ENCODE data around the gene KCNAB1. TPM values are rescaled to one million over a fixed set of nuclear protein-coding genes. Genes with fewer than 3 reads are reported as not detected.
"Not testable (repeated sequence)": the region's sequence is repeated elsewhere in the genome, so short reads cannot be mapped to it uniquely, and the experiment has no call there.

KCNAB1 gene
- total RNA-seq, 1 donor from 2014 or later, result 15.3 TPM

DNA sequence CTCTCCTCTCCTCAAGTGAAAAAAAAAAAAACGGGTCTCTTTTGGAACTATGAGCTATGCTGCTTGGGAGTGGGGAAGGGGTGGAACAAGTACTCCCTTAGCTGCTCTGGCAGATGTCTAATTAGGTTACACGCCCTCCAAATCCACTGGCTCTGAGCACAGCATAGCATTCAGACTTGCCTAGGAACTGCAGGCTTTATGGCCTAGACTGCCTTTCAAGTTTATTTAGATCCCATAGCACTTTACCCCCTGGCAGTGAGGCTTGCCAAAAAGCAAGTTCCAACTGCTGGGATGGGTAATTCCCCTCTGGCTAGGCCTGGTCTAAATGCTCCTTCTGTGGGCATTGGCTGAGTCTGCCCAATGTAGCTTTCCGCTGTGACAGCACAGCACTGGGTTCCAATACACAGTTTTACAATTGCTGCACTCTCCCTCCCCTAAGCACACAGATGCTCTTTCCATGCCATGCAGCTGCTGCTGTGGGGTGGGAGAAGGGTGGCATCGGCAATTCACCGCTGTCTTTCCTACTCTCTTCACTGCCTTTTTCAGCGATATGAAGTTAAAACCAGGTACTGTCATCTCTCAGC is 152.8 kb downstream of the KCNAB1 start:
- DNase-seq, result no peak

DNA sequence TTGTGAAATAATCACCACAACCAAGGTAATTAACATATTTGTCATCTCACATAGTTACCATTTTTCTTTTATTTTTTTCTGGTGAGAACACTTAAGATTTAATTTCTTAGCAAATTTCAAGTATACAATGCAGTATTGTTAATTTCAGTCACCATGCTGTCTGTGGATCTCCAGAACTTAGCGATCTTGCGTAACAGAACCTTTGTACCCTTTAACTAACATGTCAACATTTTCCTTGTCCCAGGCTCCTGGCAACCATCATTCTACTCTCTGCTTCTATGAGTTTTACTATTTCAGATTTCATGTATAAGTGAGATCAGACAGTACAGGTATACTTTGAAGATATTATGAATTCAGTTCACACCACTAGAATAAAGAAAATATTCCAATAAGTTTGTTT is 154.4 kb downstream of the KCNAB1 start:
- no peak for DNase-seq

DNA sequence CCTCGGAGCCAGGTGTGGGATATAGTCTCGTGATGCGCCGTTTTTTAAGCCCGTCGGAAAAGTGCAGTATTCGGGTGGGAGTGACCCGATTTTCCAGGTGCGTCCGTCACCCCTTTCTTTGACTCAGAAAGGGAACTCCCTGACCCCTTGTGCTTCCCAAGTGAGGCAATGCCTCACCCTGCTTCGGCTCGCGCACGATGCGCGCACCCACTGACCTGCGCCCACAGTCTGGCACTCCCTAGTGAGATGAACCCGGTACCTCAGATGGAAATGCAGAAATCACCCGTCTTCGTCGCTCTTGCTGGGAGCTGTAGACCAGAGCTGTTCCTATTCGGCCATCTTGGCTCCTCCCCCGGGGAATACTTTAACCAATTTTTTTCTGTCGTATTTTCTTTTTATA is 164.3 kb downstream of the KCNAB1 start:
- not testable (repeated sequence) for DNase-seq

DNA sequence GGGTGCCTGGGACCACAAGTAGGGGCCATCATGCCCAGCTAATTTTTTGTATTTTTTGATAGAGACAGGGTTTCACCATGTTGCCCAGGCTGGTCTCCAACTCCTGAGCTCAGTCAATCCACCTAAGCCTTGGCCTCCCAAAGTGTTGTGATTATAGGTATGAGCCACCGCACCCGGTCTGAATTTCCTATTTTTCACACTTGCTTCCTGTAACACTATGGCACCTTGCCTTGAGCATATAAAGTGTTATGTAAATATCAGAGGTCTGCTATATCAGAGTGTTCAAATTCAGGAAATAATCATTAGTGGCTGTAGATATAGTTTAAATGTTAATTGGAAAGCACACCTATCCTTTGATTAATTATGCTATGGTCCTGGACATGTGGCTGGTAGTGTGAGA is 165.2 kb downstream of the KCNAB1 start:
- DNase-seq, result no peak

DNA sequence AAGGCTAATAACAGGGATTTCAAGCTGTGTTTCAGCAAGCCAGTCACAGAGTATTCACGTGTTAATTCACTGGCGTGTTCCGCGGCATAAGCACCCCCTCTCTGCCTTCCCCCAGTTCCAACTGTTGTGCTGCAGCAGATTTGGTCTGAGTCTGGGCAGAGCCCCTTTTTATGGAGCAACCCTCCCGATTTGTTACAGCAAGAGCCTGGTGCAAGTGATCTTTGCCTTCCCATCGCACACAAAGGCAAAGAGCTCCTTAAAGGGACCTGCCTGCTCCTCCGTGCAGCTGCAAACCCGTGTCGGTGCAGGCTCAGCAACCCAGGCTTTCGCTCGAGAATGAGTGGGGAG is 170.5 kb downstream of the KCNAB1 start:
- DNase-seq, result no peak

DNA sequence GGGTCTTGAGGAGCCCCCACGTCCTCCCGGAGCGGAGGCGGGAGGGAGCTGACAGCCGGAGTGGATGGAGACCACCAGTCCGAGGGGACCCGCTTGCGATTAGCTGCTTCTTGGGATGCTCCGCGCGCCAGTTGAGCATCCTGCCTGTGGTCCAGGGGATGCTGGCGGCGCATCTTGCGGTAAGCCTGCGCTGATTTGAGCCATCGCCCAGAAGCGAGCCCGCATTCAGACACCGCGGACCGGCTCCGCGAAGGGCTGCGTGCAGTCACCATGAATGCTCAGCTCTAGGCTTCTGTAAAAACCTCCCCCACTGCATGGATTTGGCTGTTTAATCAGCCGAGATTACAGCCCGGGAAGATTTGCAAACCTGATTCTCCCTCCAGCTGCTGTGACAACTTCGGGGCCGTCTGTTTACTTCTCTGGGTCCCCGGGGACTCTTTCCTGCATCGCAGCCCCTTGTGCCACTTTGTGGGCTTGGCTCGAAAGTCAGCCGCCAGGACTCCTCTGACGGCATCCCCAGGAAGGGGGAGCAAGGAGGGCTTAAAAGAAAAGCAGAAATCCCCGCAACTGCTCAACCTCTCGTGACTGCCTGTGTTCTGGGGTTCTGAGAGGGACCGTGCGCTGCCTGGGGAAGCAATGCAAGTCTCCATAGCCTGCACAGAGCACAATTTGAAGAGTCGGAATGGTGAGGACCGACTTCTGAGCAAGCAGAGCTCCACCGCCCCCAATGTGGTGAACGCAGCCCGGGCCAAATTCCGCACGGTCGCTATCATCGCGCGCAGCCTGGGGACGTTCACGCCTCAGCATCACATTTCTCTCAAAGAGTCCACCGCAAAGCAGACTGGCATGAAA is 171.1 kb downstream of the KCNAB1 start:
- DNase-seq, result peak; percentile 53

DNA sequence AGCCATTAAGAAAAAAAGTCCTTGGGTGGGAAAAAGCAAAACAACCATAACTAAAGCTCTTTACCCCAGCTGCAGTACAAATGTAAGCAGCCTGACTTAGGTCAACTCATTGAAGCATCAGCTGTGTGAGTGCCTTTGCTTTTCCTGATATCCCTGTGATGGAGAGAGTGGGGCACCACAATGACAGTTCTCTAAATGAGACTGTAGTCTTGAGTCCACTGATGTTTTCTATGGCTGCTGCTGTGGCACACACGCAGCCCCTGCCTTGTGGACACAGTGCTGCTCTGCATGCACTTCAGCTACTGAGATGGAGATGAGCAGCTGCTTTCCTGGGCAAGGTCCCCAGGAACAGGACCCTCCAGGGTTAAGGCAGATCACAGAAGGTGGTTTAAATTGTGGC is 173.2 kb downstream of the KCNAB1 start:
- DNase-seq, result no peak

DNA sequence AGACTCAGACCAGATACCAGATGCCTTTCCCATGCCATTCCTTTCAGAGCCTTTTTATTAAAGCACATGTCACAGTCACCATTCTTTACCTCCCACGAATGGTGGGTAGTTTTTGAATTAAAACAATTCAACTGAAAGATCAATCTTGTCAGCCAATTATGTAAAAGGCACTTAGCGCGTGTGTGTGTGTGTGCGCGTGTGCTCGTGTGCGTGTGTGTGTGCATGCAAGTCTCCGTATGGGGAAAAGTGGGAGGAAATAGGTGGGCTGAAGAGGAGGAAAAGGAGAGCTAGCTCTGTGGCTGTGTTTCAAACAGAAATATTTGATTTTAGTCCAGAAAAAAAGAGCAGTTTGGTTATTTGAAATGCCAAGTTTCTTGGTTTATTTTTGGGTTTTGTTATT is 177.2 kb downstream of the KCNAB1 start:
- no peak for DNase-seq

DNA sequence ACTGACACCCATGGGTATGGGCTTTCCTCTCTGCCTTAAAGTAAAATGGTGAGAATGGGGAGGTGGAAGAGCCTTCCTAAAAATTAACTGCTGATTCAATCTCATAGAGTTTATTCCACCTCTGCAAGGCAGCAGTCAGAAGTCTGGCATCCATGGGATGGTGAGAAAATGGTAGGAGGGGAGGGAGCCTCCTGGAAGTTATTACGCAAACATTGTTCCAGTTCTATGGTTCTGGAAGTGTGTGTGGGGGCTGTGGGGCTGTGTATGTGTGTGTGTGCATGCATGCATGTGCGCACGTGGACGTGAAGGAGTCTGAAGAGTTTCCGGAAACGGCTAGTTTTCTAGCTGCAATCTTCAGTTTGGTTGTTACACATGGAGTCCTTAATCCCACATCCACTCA is 177.6 kb downstream of the KCNAB1 start:
- DNase-seq, result peak; percentile 33

DNA sequence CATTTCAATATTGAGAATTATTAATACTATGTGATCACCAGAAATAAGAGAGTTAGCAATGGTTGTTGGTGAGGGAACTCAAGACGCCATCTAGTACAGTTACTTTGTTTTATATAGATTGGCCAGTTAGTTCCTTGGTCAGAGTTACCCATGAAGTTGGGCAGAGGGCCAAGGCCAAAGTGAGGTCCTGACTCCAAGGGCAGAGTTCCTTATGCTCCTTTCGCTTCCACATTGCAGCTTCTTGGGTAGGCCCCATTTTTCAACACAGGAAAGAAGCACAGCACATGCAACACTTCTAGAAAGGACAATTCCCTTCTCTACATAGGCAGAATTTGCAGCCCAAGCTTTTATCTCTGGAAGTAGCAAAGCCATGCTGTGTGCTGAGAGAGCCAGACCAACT is 178.6 kb downstream of the KCNAB1 start:
- no peak for DNase-seq

DNA sequence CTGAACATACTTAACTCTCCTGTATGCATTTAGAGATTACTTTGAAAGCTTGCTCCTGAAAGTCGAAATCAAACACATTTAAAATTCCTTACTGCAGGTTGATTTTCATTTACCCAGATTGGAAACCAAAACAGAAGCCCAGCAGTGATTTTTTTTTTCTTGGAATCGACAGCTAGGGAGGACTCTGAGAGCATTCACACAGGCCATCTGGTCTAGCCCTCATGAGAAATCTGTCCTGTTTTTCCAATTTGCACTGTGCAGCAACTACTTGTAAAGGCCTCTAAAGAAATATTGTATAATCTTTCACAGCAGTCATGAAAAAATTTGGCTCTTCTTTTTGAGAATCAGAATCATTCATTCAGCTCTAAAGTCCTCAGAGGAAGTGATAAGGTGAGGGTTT is 179.2 kb downstream of the KCNAB1 start:
- no peak for DNase-seq

DNA sequence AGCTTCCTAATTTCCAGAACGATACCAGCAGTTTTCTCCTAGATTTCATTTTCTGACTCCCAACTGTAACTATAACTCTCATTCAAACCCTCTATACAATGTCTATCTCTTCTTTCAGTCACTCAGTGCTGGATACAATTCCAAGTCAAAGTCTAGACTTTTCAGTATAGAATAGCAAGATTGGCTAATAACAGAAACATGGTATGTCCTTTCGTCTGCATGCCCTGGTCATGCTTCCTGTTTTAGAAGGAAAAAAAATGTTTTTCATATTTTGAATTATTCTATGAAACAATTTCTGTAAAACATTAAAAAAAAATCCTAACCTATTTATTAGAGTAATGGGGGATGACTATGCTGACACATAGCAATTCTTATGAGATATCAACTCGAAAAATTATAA is 180.0 kb downstream of the KCNAB1 start:
- DNase-seq, result no peak

DNA sequence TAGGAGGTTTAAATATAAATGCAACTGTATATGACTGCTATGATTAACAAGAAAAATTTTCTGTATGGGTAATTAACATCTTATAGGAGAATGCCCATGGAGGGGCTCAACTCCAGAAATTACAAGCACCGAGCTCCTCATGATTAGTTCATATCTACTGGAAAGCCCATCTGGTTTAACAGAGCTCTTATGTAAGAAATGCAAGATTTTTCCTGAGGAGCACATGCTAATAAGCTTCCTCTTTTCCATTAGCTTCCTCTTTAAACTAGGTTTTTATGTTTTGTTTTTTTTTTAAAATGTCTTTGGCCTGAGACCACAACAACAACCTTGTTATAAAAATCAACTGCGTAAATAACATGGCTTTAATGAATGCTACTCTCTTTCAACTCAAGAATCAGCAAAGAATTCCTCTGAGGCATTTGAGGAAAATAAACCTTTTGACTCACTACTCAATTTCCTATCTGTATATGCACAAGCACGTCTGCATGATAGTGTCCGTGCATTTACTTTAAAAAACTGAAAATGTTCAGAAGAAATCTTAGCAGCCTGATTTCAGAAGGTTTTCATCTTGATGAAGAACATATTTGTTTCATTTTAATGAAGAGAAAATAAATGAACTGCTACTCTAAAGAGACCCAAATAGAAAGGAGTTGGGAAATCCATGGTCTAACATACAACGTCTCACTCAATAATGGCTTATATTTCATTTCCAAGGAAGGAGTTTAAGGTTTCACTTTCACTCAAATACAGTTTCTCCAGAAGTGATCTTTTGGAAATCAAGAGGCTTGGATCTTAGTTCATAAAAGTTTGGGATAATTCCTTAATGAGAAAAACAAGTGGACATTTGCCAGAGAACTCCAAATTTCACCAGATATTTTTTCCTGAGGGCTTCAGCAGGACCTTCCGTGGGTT is 180.8 kb downstream of the KCNAB1 start:
- DNase-seq, result no peak

DNA sequence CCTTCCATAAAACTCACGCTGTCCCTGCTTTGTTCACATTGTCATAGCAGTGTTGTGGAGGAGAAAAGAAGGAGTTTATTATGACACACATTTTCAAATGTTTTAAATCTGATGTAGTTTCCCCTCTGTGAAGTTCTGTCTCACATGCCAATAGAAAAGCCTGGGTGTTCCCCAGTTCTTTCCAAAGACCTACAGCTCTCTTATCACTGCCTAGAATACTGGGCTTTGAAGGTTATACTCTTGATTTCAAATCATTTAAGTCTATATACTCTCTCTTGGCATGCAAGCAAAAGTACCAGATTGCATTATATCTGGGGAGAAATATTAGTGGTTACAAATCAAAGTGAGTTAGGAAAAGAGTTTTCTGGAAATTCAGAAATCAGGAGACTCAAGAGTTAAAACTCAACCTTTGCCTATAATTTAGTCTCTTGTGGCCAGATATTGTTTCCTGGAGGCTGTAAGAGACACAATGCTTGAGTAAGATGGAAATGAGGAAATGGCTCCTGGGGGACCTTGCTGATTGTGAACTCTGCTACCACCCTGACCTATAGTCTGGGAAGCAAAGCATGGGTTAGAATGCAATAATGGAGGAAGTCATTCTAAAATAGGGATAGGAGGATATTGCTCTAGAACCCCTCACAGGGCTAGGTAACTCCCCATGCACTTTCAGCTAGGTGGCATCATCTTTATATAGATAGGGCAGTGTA is 182.8 kb downstream of the KCNAB1 start:
- DNase-seq, result no peak

DNA sequence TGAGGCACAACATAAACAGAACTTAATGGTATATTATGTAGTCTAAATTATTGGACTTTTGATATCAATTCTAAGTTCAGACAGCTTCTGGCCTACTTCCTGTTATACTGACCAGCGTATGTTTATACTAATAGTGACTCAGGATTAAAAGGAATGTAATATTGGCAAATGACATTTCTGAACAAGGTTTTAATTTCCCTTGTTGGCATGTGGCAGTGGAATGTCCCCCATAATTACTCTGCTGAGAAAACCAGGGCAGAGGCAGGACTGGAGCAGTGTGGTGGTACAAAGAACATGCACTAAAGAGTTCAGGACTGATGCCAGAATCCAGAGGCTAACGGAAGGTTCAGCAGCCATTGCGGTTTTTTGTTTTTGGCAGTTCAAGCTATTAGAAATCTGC is 184.0 kb downstream of the KCNAB1 start:
- DNase-seq, result no peak

DNA sequence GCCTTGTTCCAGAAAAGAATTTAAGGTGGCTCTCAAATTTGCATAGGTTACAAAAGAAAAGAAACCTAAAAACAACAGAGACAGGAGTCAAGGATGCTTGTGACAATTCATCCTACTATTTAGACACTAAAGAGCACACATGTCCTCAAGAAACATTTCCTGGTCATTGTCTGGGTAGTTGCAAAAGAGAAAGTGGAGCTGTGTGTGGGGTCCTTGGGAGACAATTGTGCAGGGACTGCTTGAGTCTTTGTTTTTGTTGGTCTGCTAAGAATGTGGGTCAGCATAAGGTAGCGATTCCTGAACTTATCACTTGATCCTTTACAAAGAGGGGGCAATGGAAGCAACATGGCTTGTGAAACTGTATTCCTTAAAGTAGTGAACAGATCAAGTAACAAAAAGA is 185.3 kb downstream of the KCNAB1 start:
- no peak for DNase-seq

DNA sequence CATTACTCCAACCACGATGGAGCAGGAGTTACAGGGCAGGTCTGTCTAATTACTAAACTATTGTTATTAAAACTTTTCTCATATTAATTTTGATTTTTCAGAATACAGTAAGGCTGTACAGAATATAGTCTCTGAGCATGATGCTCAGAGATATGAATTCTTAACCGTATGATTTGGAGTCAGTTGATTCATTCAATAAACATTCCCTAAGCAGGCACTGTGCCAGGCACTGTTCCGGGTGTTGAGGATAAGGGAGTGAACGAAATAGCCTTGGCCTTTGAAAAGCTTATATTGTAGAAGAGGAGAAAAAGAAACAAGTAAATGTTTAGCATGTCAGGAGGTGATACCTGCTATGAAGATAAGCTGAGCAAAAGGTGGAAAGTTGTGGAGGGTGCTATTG is 187.3 kb downstream of the KCNAB1 start:
- no peak for DNase-seq

DNA sequence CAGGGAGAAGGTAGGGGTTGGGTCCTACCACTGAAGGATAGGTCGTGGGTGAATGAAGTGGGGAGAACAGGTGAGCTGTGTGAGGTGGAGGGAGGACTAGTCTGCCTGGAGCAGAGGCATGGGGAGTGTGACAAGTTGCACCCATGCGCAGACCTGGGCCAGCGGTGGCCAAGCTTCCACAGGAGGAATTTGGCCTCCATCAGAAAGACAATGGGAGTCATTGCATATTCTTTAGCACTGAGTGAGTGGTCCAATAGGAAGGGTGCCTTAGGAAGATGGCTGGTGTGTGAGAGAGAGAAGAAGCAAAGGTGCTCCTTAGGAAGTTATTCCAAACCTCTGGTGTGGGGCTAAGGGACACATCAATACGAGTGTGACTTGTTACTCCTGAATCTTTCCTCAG is 191.1 kb downstream of the KCNAB1 start:
- DNase-seq, result no peak

DNA sequence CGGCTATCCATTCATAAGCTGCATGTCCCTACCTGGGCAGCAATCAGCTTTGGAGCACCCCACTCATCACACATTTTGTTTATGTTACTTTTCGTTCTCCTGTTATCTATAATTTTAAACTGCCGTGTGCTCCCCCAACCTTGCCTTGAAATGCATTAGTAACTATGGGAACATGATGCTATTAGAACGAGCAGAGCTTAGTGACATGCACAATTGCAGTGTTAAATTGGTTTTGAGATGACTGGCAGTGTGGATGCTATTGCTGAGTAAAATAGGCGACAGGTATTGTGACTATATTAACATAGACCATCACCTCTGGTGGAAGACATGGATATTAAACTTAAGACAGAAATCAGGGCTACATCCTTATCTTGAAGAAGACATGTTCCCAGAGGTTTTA is 191.6 kb downstream of the KCNAB1 start:
- no peak for DNase-seq

DNA sequence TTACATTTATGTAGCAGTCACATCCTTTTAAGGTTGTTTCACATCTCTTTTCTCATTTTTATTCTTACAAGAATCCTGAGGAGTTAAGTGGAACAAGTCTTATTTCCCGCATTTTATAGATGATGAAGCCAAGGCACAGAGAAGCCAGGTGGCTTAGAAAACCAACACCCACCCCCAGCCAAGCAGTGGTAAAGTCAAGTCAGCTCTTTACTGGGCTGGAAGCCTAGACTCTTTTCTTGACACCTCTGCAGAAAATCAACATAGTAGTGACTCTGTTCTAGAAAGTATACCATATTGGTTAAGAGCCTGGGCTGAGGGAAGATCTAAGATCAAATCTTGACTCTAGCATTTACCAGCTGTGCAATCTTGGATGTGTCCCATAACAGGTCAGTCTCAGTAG is 195.7 kb downstream of the KCNAB1 start:
- no peak for DNase-seq

DNA sequence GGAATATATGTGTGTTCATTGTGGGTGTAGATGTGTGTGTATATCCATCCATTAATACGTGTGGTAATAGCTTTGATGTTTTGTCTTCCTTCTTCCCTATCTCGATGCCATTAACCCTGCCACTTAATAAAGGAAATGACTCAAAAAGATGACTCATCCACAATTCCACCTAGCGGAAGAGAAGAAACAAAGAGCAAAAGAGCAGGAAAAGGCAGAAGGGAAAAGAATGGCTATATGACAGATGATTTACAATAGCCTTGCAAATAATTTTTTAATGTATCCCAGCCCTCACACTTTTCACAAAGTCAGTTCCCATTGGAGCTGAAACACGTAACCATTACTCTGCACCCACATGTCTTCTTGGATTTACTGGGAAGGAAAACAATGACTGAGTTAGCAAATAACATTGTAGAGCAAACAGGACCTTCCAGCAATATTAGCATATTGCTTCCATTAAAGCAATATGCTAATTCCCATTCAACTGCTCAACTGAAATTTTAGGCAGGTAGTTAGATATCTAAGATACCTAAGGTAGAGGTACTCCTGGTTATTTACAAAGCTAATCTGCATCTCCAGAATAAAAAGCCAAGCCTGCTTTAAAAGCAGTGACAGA is 197.2 kb downstream of the KCNAB1 start:
- DNase-seq, result no peak

DNA sequence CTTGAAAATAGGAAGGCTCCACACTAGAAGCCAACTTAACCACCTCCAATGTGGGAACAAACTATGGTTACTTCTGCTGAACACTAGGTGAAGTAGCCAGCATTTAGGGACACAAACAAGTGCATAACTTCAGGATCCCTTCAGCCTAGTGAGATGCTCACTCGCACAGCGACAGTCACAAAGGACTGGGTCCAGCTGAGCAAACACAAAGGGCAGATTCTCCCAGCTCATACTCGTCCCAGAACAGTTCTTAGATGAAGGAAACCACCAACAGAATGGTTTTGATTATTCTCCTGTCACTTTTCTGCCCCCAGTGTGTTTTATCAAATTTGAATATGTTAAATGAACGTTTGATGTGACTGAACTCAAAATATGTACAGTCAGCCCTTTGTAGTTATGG is 201.6 kb downstream of the KCNAB1 start:
- no peak for DNase-seq
